H1 (cell line): Measurements from ENCODE around the gene ZMYND15.

Experiments
- CREB1 ChIP-seq: IDR thresholded peaks from 2 replicates; pipeline ENCODE4 v1.6.1; 2012; ENCODE audit warnings: inconsistent platforms
- EP300 ChIP-seq, 2 experiments: IDR thresholded peaks; 1 replicate in 1 of 2; 2 replicates in 1 of 2; pipeline ENCODE4 v1.6.1; 2011 to 2012; ENCODE audit warnings: low read depth in 2 of 2, low read length in 2 of 2, mild to moderate bottlenecking in 2 of 2, borderline replicate concordance in 1 of 2, inconsistent platforms in 1 of 2, moderate library complexity in 1 of 2
- NRF1 ChIP-seq: IDR thresholded peaks from 2 replicates; pipeline ENCODE4 v1.6.1; 2011; ENCODE audit warnings: mild to moderate bottlenecking, low read depth, low read length, improper control_type of control experiment
- POLR2A ChIP-seq, 2 experiments: IDR thresholded peaks; 1 replicate in 1 of 2; 2 replicates in 1 of 2; pipeline ENCODE4 v1.6.1; 2011; ENCODE audit warnings: low read depth in 2 of 2, low read length in 2 of 2, mild to moderate bottlenecking in 2 of 2; ENCODE audit errors: control extremely low read depth in 1 of 2
- RBBP5 ChIP-seq: IDR thresholded peaks from 2 replicates; pipeline ENCODE4 v1.7.1; 2012; ENCODE audit warnings: low read depth, mild to moderate bottlenecking, inconsistent platforms, low read length, moderate library complexity, borderline replicate concordance
- SIN3A ChIP-seq, 2 experiments: IDR thresholded peaks in 1 of 2; conservative IDR thresholded peaks in 1 of 2; 2 replicates each; pipeline ENCODE4 v1.6.1; 2011 to 2012; ENCODE audit warnings: low read length in 2 of 2, improper control_type of control experiment in 1 of 2, low read depth in 1 of 2, mild to moderate bottlenecking in 1 of 2
- SP1 ChIP-seq: IDR thresholded peaks from 2 replicates; pipeline ENCODE4 v1.6.1; 2011; ENCODE audit warnings: low read depth, low read length
- TF ChIP-seq, protein P1 (sequence below), 3 experiments: IDR thresholded peaks; 1 replicate in 2 of 3; 2 replicates in 1 of 3; pipeline versions ENCODE4 v1.5.1 to v1.6.1; 2011; ENCODE audit warnings: low read length in 3 of 3, mild to moderate bottlenecking in 3 of 3, inconsistent platforms in 2 of 3, low read depth in 1 of 3, moderate library complexity in 1 of 3; ENCODE audit not compliant: insufficient read depth in 1 of 3; ENCODE audit errors: control extremely low read depth in 1 of 3

DNA sequence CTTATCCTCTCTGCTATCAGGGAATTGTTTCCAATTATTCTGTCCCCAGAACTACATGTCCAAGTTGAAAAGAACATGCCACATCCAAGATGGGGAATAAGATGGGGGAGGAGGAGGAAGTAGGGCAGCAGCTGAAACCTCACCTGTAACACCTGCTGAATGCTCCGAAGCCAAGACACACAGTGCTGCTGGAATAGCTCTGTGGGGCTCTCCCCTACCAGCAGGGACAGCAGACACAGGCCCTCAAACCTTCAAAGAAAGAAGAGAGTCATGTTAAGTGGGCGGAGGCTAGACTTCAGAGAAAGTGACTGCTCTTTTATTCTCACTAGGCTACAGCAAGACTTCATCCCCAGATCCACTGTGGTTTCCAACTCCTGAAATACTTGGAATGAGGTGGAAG lies 48.9 kb upstream of the ZMYND15 start:
- no peak for TF ChIP-seq EP300 (IDR thresholded peaks at IDR 0.05; ENCODE audit: borderline replicate concordance in 1 of 2, low read depth in 2 of 2, low read length in 2 of 2)
- TF ChIP-seq, protein P1, sequence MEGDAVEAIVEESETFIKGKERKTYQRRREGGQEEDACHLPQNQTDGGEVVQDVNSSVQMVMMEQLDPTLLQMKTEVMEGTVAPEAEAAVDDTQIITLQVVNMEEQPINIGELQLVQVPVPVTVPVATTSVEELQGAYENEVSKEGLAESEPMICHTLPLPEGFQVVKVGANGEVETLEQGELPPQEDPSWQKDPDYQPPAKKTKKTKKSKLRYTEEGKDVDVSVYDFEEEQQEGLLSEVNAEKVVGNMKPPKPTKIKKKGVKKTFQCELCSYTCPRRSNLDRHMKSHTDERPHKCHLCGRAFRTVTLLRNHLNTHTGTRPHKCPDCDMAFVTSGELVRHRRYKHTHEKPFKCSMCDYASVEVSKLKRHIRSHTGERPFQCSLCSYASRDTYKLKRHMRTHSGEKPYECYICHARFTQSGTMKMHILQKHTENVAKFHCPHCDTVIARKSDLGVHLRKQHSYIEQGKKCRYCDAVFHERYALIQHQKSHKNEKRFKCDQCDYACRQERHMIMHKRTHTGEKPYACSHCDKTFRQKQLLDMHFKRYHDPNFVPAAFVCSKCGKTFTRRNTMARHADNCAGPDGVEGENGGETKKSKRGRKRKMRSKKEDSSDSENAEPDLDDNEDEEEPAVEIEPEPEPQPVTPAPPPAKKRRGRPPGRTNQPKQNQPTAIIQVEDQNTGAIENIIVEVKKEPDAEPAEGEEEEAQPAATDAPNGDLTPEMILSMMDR (IDR thresholded peaks at IDR 0.05; ENCODE audit: control extremely low read depth in 1 of 3, insufficient read depth in 1 of 3, low read depth in 1 of 3, low read length in 3 of 3), result no peak
- TF ChIP-seq POLR2A (IDR thresholded peaks at IDR 0.05; ENCODE audit: control extremely low read depth in 1 of 2, low read depth in 2 of 2, low read length in 2 of 2), result no peak
- no peak for TF ChIP-seq SIN3A (conservative IDR thresholded peaks at IDR 0.05 in 1 of 2, IDR thresholded peaks at IDR 0.05 in 1 of 2; ENCODE audit: low read depth in 1 of 2, low read length in 2 of 2)
- TF ChIP-seq SP1, result no peak
- TF ChIP-seq CREB1, result no peak
- TF ChIP-seq RBBP5, result no peak
- no peak for TF ChIP-seq NRF1
